IPS DF 19.7 (cell line): ENCODE data around the gene DDI2.
A peak's percentile ranks its signal among the peaks of the same experiment; 100 is the strongest.
"Not testable (repeated sequence)": the region's sequence is repeated elsewhere in the genome, so short reads cannot be mapped to it uniquely, and the experiment has no call there.

Experiments
- DNase-seq: peaks from one replicate; pipeline ENCODE4 v3.0.0-alpha.2; 2013; ENCODE audit warnings: low read depth, low spot score

Gene DDI2

GRCh38 chr1:15617173-15618076 lies at the start of gene DDI2:
TSS of gene DDI2 (plus strand) at chr1:15617458. CDS start at chr1:15617671, 213 bp downstream.
- DNase-seq: peak; percentile 95

GRCh38 chr1:15568387-15569073 lies 48.7 kb upstream of the DDI2 start:
- no peak for DNase-seq

- DNase-seq: no peak
These were observed 46.4 kb upstream of the DDI2 start for GRCh38 chr1:15570861-15571260.

GRCh38 chr1:15571266-15571665 lies 46.0 kb upstream of the DDI2 start:
- DNase-seq: no peak

- DNase-seq: no peak
These were observed 43.8 kb upstream of the DDI2 start for GRCh38 chr1:15573477-15573876.

- no peak for DNase-seq
These were observed 42.5 kb upstream of the DDI2 start for GRCh38 chr1:15574741-15575140.

GRCh38 chr1:15575549-15576150 lies 41.6 kb upstream of the DDI2 start:
- no peak for DNase-seq

- no peak for DNase-seq
These were observed 39.6 kb upstream of the DDI2 start for GRCh38 chr1:15577691-15578090.

- DNase-seq: no peak
These were observed 38.2 kb upstream of the DDI2 start for GRCh38 chr1:15578921-15579682.

- no peak for DNase-seq
These were observed 37.6 kb upstream of the DDI2 start for GRCh38 chr1:15579683-15580047.

GRCh38 chr1:15583016-15583706 lies 34.1 kb upstream of the DDI2 start:
- DNase-seq: no peak

GRCh38 chr1:15584489-15585363 lies 32.5 kb upstream of the DDI2 start, which contains the start of gene AGMAT:
TSS of gene AGMAT (minus strand) at chr1:15585051. CDS start at chr1:15584967, 84 bp downstream.
- DNase-seq: peak; percentile 75

- no peak for DNase-seq
These were observed 25.0 kb upstream of the DDI2 start for GRCh38 chr1:15592285-15592684.

- no peak for DNase-seq
These were observed 21.2 kb upstream of the DDI2 start for GRCh38 chr1:15595809-15596617.

- no peak for DNase-seq
These were observed 18.8 kb upstream of the DDI2 start for GRCh38 chr1:15598436-15598835.

GRCh38 chr1:15603050-15603965 lies 13.9 kb upstream of the DDI2 start:
- DNase-seq: peak; percentile 92

- DNase-seq: not testable (repeated sequence)
These were observed 13.3 kb upstream of the DDI2 start for GRCh38 chr1:15603966-15604282.

- not testable (repeated sequence) for DNase-seq
These were observed 12.9 kb upstream of the DDI2 start for GRCh38 chr1:15604400-15604799.
